Left lung (tissue), 10 donors: ENCODE data around the gene FOXRED1. TPM values are rescaled to one million over a fixed set of nuclear protein-coding genes. Genes with fewer than 3 reads are reported as not detected.

Experiments used
- ATAC-seq: fragments of 200-7000 bp; cut with Tn5 transposase; one replicate; pipeline ENCODE4 v1.9.1; 2020; ENCODE audit warnings: moderate library complexity
- DNase-seq, 4 donors: peaks; one replicate each; pipeline ENCODE4 v3.0.0-alpha.2; 2013 to 2020
- H3K27ac ChIP-seq, 2 donors: fragments of 200-600 bp; sonication (generic) in 1 of 2; one replicate each; pipeline versions ENCODE4 v1.5.0 to v1.8.0; 2020 to 2021
- H3K27me3 ChIP-seq, 2 donors: fragments of 200-600 bp; sonication (generic) in 1 of 2; one replicate each; pipeline versions ENCODE4 v1.5.0 to v1.8.0; 2020 to 2021
- H3K36me3 ChIP-seq, 2 donors: fragments of 200-600 bp; sonication (generic) in 1 of 2; one replicate each; pipeline versions ENCODE4 v1.5.0 to v1.8.0; 2020 to 2021
- H3K4me1 ChIP-seq, 2 donors: fragments of 200-600 bp; one replicate each; pipeline ENCODE4 v1.8.0; 2021
- H3K4me3 ChIP-seq, 2 donors: fragments of 200-600 bp; sonication (generic) in 1 of 2; one replicate each; pipeline versions ENCODE4 v1.5.0 to v1.8.0; 2020 to 2021; ENCODE audit warnings: mild to moderate bottlenecking in 1 of 2
- H3K9me3 ChIP-seq, 2 donors: fragments of 200-600 bp; sonication (generic) in 1 of 2; one replicate each; pipeline versions ENCODE4 v1.5.0 to v1.8.0; 2020 to 2021
- CTCF ChIP-seq, 2 donors: fragments of 200-600 bp; sonication (generic) in 1 of 2; IDR thresholded peaks; one replicate each; pipeline versions ENCODE4 v1.5.0 to v1.8.0; 2021; ENCODE audit warnings: antibody characterized with exemption in 2 of 2
- intact Hi-C, 2 donors: fragments of 100-400 bp; cut with DNase I; formaldehyde crosslinking; loops; one replicate each; pipeline versions ENCODE4 v1.11.2 to v1.14.2; 2022
- polyA plus RNA-seq, 6 donors: library from polyadenylated mRNA; unstranded; fragments of 120-200 nt; gene quantifications; one replicate each; pipeline ENCODE4 v1.2.1, GENCODE V29; 2013; ENCODE audit not compliant: insufficient read length in 6 of 6
- total RNA-seq, 2 donors: library from RNA; stranded (reverse); fragmentation: NEBNext Ultra II Directional; extraction: Animal tissue kit (Norgen Biotek cat#: 25700); gene quantifications; one replicate each; pipeline ENCODE4 v1.2.1, GENCODE V29; 2021
- donor health status: DM: no; HTN: yes; CAD: no.
- donor health status: DM: no; HTN: no; CAD: no.

FOXRED1 gene
- total and polyA plus RNA-seq, 8 donors: 19.6 to 59.7 (median 45.5) TPM

GRCh38 chr11:126268361-126268707, 620 bp upstream of the FOXRED1 start:
- DNase-seq (no peak), ATAC-seq (peak; percentile 21)
- Histone ChIP-seq H3K27me3 (no peaks in the 10 kb centered on the region), H3K4me1 (peaks cover 3 to 27% of the 10 kb centered on the region in 2 donors), H3K9me3 (no peaks in the 10 kb centered on the region), H3K27ac (peak overlapping the region; percentile 87 to 93), H3K4me3 (peak overlapping the region; percentile 81 to 83), H3K36me3 (peaks cover 0 to 47% of the 10 kb centered on the region in 2 donors)
- no peak for TF ChIP-seq CTCF (IDR thresholded peaks at IDR 0.05)
- intact Hi-C loops: no loop called here

DNA sequence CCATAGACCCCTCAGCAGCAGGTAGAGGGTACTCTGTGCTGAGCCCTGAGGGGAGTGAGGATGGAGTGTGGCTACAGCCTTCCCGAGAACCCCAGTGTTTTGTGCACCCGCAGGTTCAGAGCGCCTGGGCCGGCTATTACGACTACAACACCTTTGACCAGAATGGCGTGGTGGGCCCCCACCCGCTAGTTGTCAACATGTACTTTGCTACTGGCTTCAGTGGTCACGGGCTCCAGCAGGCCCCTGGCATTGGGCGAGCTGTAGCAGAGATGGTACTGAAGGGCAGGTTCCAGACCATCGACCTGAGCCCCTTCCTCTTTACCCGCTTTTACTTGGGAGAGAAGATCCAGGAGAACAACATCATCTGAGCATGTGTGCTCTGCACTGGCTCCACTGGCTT, 8.4 kb downstream of the FOXRED1 start:
- H3K36me3 ChIP-seq: peaks cover 3 to 49% of the 10 kb centered on the region in 2 donors
- no peaks in the 10 kb centered on the region for H3K9me3 ChIP-seq
- DNase-seq (no peak), ATAC-seq (no peak)
- TF ChIP-seq CTCF (IDR thresholded peaks at IDR 0.05): no peak
- no peaks in the 10 kb centered on the region for H3K27me3 ChIP-seq
- no peak overlapping the region for H3K27ac ChIP-seq
- peaks cover 8 to 22% of the 10 kb centered on the region in 2 donors for H3K4me1 ChIP-seq
- H3K4me3 ChIP-seq: no peak overlapping the region
- intact Hi-C loops: no loop called here

- TF ChIP-seq CTCF (IDR thresholded peaks at IDR 0.05): no peak
- Histone ChIP-seq H3K9me3 (no peaks in the 10 kb centered on the region), H3K4me1 (peaks cover 10 to 27% of the 10 kb centered on the region in 2 donors), H3K4me3 (no peak overlapping the region), H3K36me3 (peaks cover 3 to 47% of the 10 kb centered on the region in 2 donors), H3K27ac (no peak overlapping the region), H3K27me3 (no peaks in the 10 kb centered on the region)
- DNase-seq: no peak
- ATAC-seq: no peak
- intact Hi-C loops: no loop called here
Observed at GRCh38 chr11:126277780-126278179, 8.8 kb downstream of the FOXRED1 start.

DNA sequence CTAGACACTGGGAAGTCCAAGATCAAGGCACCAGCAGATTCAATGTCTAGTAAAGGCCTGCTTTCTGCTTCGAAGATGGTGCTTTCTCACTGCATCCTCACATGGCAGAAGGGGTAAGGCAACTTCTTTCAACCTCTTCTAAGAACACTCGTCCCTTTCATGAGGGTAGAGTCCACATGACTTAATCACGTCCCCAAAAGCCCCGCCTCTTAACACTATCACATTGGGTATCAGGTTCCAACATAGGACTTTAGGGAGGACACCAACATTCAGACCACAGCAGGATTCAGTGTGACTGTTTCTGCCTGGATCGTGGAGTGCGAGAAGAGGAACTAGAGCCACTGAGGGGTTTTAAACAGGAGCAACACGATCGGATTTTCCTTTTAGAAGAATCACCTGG, 10.2 kb downstream of the FOXRED1 start:
- Histone ChIP-seq H3K4me3 (no peak overlapping the region), H3K9me3 (no peaks in the 10 kb centered on the region), H3K27ac (peak overlapping the region in 1 of 2 donors; percentile 98), H3K4me1 (peaks cover 13 to 35% of the 10 kb centered on the region in 2 donors), H3K27me3 (no peaks in the 10 kb centered on the region), H3K36me3 (peaks cover 0 to 33% of the 10 kb centered on the region in 2 donors)
- intact Hi-C loops: no loop called here
- no peak for DNase-seq
- ATAC-seq: no peak
- TF ChIP-seq CTCF (IDR thresholded peaks at IDR 0.05): no peak

- ATAC-seq: no peak
- Histone ChIP-seq H3K4me3 (no peak overlapping the region), H3K27me3 (no peaks in the 10 kb centered on the region), H3K9me3 (no peaks in the 10 kb centered on the region), H3K4me1 (peaks cover 19 to 47% of the 10 kb centered on the region in 2 donors), H3K27ac (peak overlapping the region; percentile 36 to 98), H3K36me3 (peaks cover 0 to 19% of the 10 kb centered on the region in 2 donors)
- TF ChIP-seq CTCF (IDR thresholded peaks at IDR 0.05): no peak
- DNase-seq: peak in 1 of 4 donors; percentile 58
- intact Hi-C loops: no loop called here
Observed at GRCh38 chr11:126280595-126280994, 11.6 kb downstream of the FOXRED1 start.
